ENCODE measurements around the gene C1QB.

The C1QB gene

GRCh38 chr1:22635436-22635835 lies 17.6 kb upstream of the C1QB start:
- Histone ChIP-seq H3K9me3 (ENCODE audit: severe bottlenecking) (no peaks in the 10 kb centered on the region), H3K27ac (no peak overlapping the region), H3K27me3 (ENCODE audit: insufficient read depth, low read depth, severe bottlenecking) (no peaks in the 10 kb centered on the region), H3K36me3 (no peaks in the 10 kb centered on the region), H3K4me3 (ENCODE audit: low read depth, low read length) (no peak overlapping the region)
- no peak for TF ChIP-seq CTCF (IDR thresholded peaks at IDR 0.05; ENCODE audit: low read depth, low read length)
- DNase-seq: no peak

GRCh38 chr1:22636353-22636752 lies 16.7 kb upstream of the C1QB start, which contains the start of gene C1QA:
C1QA (plus strand) TSS chr1:22636628; CDS start chr1:22637617, 989 bp downstream.
- no peak for DNase-seq
- H3K4me3 ChIP-seq (ENCODE audit: low read depth, low read length): no peak within 1 kb of the TSS
- no peak for TF ChIP-seq CTCF (IDR thresholded peaks at IDR 0.05; ENCODE audit: low read depth, low read length)

GRCh38 chr1:22636927-22637326 lies 16.1 kb upstream of the C1QB start:
- peak; percentile 52 for DNase-seq
- peak; percentile 30; the same call in 1 of the 2 replicates for TF ChIP-seq CTCF (IDR thresholded peaks at IDR 0.05; ENCODE audit: low read depth, low read length)
- H3K27ac ChIP-seq: no peak overlapping the region

More at GRCh38 chr1:22636353-22636752, 16.7 kb upstream of the C1QB start, which contains the start of gene C1QA:
- no peaks in the 10 kb centered on the region for H3K9me3 ChIP-seq (ENCODE audit: severe bottlenecking)
- H3K36me3 ChIP-seq: no peaks in the 10 kb centered on the region
- no peak within 1 kb of the TSS for H3K27ac ChIP-seq
- no peaks in the 10 kb centered on the region for H3K27me3 ChIP-seq (ENCODE audit: insufficient read depth, low read depth, severe bottlenecking)

GRCh38 chr1:22637907-22638445 lies 15.1 kb upstream of the C1QB start:
- no peaks in the 10 kb centered on the region for H3K27me3 ChIP-seq (ENCODE audit: insufficient read depth, low read depth, severe bottlenecking)
- DNase-seq: no peak
- no peak overlapping the region for H3K4me3 ChIP-seq (ENCODE audit: low read depth, low read length)
- H3K27ac ChIP-seq: no peak overlapping the region
- no peaks in the 10 kb centered on the region for H3K9me3 ChIP-seq (ENCODE audit: severe bottlenecking)
- H3K36me3 ChIP-seq: no peaks in the 10 kb centered on the region
- TF ChIP-seq CTCF (IDR thresholded peaks at IDR 0.05; ENCODE audit: low read depth, low read length): no peak

More at GRCh38 chr1:22636927-22637326, 16.1 kb upstream of the C1QB start:
- H3K4me3 ChIP-seq (ENCODE audit: low read depth, low read length): no peak overlapping the region
- no peaks in the 10 kb centered on the region for H3K36me3 ChIP-seq
- no peaks in the 10 kb centered on the region for H3K27me3 ChIP-seq (ENCODE audit: insufficient read depth, low read depth, severe bottlenecking)
- H3K9me3 ChIP-seq (ENCODE audit: severe bottlenecking): no peaks in the 10 kb centered on the region

GRCh38 chr1:22638476-22639234 lies 14.4 kb upstream of the C1QB start:
- no peaks in the 10 kb centered on the region for H3K27me3 ChIP-seq (ENCODE audit: insufficient read depth, low read depth, severe bottlenecking)
- no peak for DNase-seq
- H3K4me3 ChIP-seq (ENCODE audit: low read depth, low read length): no peak overlapping the region
- H3K27ac ChIP-seq: no peak overlapping the region; the same call in 1 of the 2 replicates
- TF ChIP-seq CTCF (IDR thresholded peaks at IDR 0.05; ENCODE audit: low read depth, low read length): no peak
- H3K9me3 ChIP-seq (ENCODE audit: severe bottlenecking): no peaks in the 10 kb centered on the region
- no peaks in the 10 kb centered on the region for H3K36me3 ChIP-seq

Data from WERI-Rb-1 (cell line).